ENCODE results near the gene BCL2L2.

DNA sequence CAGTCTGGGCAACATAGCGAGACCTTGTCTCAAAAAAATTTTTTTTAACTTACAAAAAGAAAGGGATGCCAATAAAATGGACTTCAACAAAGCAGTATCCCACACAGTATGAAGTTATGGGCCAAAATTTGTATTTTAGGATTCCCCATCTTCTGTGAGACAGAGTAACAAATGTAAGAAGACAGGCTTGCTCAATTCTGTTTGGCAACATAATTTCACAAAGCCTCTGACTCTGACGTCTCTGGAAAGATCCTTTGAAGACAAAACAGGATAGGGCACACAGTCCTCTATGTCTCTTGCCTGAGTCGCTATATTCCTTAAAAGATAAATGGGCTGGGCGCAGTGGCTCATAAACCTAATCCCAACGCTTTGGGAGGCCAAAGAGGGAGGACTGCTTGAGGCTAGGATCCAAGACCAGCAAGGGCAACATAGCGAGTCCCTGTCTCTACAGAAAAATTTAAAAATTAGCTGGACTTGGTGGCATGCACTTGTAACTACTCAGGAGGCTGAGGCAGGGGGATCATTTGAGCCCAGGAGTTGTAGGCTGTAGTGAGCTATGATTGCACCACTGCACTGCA, 19.6 kb upstream of the BCL2L2 start:
- TF ChIP-seq CTCF (IDR thresholded peaks at IDR 0.05; ENCODE audit: control extremely low read depth in 1 of 3, insufficient read depth in 1 of 3, low read depth in 1 of 3, low read length in 3 of 3) (no peak), KDM5A (IDR thresholded peaks at IDR 0.05; ENCODE audit: low read length) (no peak)

Data from H1 (cell line).